SK-N-SH (cell line): ENCODE measurements around the gene CEP112.

Experiments
- CHD2 ChIP-seq: fragments of 150-350 bp; IDR thresholded peaks from 2 replicates; pipeline ENCODE4 v1.6.1; 2018; ENCODE audit warnings: low read length; ENCODE audit not compliant: partially characterized antibody
- FOXJ3 ChIP-seq: sonication (generic); formaldehyde crosslinking; IDR thresholded peaks from 2 replicates; pipeline ENCODE4 v1.5.1; 2020; ENCODE audit warnings: mild to moderate bottlenecking, missing genetic modification reagents
- MXI1 ChIP-seq: IDR thresholded peaks from 2 replicates; pipeline ENCODE4 v1.6.1; 2012; ENCODE audit warnings: mild to moderate bottlenecking, low read depth, low read length, improper control_type of control experiment
- POLR2AphosphoS5 ChIP-seq: IDR thresholded peaks from 2 replicates; pipeline ENCODE4 v1.6.1; 2012; ENCODE audit warnings: low read depth, low read length
- RAD21 ChIP-seq: IDR thresholded peaks from 2 replicates; pipeline ENCODE4 v1.6.1; 2012; ENCODE audit warnings: mild to moderate bottlenecking, low read length
- TAF1 ChIP-seq: IDR thresholded peaks from 2 replicates; pipeline ENCODE4 v1.6.1; 2012; ENCODE audit warnings: low read depth, mild to moderate bottlenecking, low read length, moderate library complexity, borderline replicate concordance
- TF ChIP-seq, protein P1 (sequence below): fragments of 200-600 bp; sonication (generic); IDR thresholded peaks from 2 replicates; pipeline ENCODE4 v1.6.1; 2017; ENCODE audit warnings: antibody characterized with exemption, mild to moderate bottlenecking, moderate library complexity
- TF ChIP-seq, protein P2 (sequence below): IDR thresholded peaks from 2 replicates; pipeline ENCODE4 v1.4.0; 2012; ENCODE audit warnings: low read depth, borderline replicate concordance

DNA sequence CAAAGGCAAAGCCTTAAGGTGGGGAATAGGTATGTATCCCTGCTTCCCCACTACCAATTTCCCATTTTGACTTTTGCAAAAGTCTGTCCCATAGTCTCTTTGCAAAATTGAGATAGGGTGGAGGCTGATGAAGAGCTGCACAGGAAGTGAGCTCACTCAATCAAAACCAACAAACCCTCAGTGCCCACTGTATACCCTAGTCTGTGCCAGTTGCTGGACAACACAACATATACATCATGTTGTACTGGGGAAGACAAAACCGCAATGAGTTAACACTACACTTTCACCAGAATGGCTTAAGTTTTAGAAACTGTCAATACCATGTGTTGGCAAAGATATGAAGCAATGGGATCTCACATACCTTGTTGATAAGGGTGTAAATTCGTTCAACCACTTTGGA lies 590.1 kb downstream of the CEP112 start:
- TF ChIP-seq CHD2 (no peak), TAF1 (no peak), MXI1 (no peak), POLR2AphosphoS5 (no peak), RAD21 (no peak), FOXJ3 (CRISPR knock-in tag) (no peak)
- TF ChIP-seq, protein P1, sequence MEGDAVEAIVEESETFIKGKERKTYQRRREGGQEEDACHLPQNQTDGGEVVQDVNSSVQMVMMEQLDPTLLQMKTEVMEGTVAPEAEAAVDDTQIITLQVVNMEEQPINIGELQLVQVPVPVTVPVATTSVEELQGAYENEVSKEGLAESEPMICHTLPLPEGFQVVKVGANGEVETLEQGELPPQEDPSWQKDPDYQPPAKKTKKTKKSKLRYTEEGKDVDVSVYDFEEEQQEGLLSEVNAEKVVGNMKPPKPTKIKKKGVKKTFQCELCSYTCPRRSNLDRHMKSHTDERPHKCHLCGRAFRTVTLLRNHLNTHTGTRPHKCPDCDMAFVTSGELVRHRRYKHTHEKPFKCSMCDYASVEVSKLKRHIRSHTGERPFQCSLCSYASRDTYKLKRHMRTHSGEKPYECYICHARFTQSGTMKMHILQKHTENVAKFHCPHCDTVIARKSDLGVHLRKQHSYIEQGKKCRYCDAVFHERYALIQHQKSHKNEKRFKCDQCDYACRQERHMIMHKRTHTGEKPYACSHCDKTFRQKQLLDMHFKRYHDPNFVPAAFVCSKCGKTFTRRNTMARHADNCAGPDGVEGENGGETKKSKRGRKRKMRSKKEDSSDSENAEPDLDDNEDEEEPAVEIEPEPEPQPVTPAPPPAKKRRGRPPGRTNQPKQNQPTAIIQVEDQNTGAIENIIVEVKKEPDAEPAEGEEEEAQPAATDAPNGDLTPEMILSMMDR = no peak
- TF ChIP-seq, protein P2, sequence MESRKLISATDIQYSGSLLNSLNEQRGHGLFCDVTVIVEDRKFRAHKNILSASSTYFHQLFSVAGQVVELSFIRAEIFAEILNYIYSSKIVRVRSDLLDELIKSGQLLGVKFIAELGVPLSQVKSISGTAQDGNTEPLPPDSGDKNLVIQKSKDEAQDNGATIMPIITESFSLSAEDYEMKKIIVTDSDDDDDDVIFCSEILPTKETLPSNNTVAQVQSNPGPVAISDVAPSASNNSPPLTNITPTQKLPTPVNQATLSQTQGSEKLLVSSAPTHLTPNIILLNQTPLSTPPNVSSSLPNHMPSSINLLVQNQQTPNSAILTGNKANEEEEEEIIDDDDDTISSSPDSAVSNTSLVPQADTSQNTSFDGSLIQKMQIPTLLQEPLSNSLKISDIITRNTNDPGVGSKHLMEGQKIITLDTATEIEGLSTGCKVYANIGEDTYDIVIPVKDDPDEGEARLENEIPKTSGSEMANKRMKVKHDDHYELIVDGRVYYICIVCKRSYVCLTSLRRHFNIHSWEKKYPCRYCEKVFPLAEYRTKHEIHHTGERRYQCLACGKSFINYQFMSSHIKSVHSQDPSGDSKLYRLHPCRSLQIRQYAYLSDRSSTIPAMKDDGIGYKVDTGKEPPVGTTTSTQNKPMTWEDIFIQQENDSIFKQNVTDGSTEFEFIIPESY = no peak
